Limb (tissue), 2 donors: ENCODE data around the gene PPP3CA.
A peak's percentile ranks its signal among the peaks of the same experiment; 100 is the strongest.

ENCODE experiments used
- DNase-seq, 2 donors: peaks; one replicate each; pipeline ENCODE4 v3.0.0-alpha.2; 2016; ENCODE audit errors: extremely low spot score in 2 of 2

The PPP3CA gene

DNA sequence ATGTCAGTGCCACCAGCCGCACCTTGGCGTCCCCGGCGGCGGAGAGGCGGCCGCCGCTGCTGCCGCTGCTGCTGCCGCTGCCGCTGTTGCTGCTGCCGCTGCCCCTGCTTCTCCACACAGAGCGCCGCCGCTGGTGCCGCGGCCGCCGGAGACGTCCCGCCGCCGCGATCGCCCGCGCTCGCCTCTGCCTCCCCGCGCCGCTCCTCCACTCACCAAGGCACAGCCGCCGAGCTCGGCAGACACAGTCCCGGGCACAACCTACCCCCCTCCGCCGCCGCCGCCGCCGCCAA lies at the start of gene PPP3CA:
PPP3CA (minus strand) TSS at position 260 of the 290 bp plus-strand sequence.
- no peak for DNase-seq

DNA sequence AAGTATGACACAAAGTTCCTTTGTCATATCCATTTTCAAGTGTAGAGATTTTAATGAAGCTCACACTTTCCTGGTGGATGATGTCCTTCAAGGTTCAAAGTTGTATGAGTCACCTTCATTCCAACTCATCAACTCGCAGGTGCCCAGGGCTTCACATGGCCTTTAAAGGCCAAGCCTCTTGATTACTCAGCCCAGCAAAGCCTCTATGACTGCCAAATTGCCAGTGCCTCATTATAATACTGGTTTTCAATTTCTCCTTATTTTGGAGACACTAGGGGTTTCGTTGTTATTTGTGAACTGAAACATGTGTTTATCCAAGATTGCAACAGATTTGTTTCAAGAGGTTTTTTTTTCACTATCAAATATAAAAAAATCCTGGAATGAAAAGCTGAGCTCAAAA lies 45.9 kb upstream of the PPP3CA start:
- no peak for DNase-seq

DNA sequence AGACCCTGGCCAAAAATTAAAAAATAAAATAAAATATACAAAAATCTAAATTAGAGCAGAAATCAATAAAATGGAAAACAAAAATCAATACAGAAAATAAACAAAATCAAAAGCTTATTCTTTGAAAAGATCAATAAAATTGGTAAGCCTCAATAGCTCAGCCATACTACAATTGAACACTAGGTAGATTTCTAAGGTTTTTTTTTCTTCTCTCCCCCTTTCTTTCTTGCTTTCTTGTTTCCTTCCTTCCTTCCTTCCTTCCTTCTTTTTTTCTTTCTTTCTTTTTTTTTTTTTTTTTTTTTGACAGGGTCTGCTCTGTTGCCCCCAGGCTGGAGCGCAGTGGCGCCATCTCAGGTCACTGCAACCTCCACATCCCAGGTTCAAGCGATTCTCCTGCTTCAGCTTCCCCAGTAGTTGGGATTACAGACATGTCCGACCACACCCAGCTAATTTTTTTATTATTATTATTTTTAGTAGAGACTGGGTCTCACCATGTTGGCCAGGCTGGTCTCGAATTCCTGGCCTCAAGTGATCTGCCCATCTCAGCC lies 23.4 kb upstream of the PPP3CA start:
- no peak for DNase-seq

- DNase-seq = no peak
Observed at GRCh38 chr4:101367201-101367600, 19.9 kb upstream of the PPP3CA start.

DNA sequence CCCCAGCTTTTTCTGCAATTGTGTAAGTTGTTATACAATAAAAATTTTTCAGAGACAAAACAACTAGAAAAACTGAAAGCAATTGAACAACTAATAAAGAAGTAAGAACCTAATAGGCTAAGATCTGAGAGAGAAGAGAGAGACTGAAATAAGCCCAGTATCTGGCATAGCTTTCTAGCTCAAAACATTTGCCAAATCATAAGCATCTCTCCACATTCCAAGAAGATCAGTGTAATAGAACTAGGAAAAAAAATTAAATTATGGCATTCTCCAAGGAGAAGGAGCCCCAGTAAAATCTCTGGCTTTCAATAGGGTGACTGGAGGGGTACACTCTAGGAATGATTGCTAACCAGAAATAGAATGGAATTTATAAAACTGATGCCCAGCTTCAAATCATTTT lies 19.0 kb upstream of the PPP3CA start:
- no peak for DNase-seq

GRCh38 chr4:101357751-101358150 lies 10.4 kb upstream of the PPP3CA start:
- no peak for DNase-seq

GRCh38 chr4:101356928-101357327 lies 9.6 kb upstream of the PPP3CA start:
- no peak for DNase-seq

- no peak for DNase-seq
Observed at GRCh38 chr4:101355767-101356702, 8.7 kb upstream of the PPP3CA start.

DNA sequence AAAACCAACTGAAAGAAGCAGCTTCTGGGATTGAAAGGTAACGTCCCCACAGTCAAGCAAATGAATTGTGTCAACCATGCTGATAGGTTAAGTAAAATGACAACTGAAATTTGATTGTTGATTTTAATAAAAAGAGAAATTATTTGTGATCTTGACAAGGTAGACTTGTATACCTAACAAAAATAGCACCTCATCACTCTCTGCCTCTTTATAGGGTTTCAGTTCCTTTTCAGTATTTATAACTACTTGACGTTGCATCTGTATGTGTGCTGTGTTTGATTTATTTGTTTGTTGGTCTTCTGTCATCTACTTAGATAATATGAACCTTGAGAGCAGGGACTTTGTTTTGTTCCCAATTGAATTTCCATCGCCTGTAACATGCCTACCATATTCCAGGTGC lies 7.9 kb upstream of the PPP3CA start:
- no peak for DNase-seq

- no peak for DNase-seq
Observed at GRCh38 chr4:101349801-101350064, 2.4 kb upstream of the PPP3CA start.

- DNase-seq = peak in 1 of 2 donors; percentile 50
Observed at GRCh38 chr4:101348995-101349800, 1.9 kb upstream of the PPP3CA start.

- no peak for DNase-seq
Observed at GRCh38 chr4:101348367-101348827, 1.1 kb upstream of the PPP3CA start.

DNA sequence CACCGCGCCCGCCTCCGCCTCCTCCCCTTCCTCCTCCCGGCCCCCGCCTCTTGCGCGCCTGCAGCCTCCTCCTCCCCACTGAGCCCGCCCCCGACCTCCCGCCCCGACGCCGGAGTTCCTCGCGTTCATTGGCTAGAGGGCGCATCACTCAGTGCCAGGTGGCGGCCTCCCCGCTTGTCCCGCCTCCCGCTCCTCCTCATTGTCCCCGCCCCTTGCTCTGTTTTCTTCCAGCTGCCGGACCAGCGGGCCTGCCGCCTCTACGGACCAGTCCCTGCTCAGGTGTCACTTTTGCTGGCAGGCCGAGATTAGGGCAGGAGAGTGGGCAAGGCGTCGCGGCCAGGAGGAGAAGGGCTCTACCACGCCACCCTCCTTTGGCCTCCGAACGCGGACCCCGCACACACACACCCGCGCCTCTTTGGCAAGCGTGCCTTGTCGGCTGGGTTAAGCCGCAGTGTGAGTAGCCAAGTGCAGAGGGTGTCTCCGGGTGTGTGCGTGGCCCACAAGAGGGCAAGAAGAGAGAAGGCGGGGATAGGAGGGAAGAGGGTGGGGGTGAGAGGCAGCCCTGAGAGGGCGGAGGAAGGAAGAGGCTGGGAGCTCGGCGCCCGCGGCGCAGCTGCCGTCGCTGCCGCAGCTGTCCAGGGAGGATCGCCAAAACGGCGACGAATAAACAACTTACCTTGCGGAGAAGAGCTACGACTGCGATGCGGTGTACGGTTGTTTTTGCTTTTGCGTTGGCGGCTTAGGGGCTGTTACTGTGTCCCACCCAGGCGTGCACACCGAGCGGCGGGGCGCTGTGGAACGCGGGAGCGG lies 436 bp upstream of the PPP3CA start:
- DNase-seq = peak; percentile 97 to 100

- peak; percentile 51 to 83 for DNase-seq
Observed at GRCh38 chr4:101346351-101347266, 717 bp downstream of the PPP3CA start.

DNA sequence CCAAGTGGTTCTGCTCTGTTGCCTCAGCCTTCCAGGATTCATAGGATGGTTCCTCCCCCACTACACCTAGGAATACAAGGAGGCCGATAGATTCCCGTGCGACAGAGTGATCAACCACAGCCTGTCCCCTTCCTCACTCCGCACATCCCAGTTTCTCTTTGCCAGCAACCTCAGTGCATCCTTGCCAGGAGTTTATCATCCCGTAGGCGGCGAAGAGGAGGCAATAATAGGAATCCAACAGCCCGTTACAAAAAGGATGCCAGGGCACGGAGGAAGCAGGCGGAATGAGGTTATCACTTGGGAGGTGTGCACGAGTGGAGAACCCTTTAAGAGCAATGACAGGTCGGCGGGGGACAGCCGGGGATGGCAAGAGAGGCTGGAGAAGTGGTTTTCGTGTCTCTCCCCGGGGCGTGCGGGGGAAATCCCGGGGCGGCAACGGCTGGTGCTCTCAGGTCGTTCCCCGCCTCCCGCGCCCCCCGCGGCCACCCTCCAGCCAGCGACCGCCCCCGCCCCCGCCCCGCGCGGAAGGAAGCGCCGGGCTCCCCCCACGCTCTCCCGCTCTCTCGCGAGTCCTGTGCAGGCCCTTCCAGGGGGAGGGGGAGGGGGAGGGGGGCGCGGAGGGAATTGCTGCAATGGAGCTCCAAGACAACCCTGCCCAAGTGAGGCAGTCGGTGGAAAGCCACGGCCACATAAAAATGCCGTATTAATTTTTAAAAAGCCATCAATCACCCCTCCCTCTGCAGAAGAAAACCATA lies 1.6 kb downstream of the PPP3CA start:
- peak; percentile 66 to 91 for DNase-seq

GRCh38 chr4:101345271-101345595 lies 2.1 kb downstream of the PPP3CA start:
- DNase-seq = no peak

- DNase-seq = no peak
Observed at GRCh38 chr4:101339332-101339731, 8.0 kb downstream of the PPP3CA start.

GRCh38 chr4:101337688-101338087 lies 9.6 kb downstream of the PPP3CA start:
- DNase-seq = no peak

DNA sequence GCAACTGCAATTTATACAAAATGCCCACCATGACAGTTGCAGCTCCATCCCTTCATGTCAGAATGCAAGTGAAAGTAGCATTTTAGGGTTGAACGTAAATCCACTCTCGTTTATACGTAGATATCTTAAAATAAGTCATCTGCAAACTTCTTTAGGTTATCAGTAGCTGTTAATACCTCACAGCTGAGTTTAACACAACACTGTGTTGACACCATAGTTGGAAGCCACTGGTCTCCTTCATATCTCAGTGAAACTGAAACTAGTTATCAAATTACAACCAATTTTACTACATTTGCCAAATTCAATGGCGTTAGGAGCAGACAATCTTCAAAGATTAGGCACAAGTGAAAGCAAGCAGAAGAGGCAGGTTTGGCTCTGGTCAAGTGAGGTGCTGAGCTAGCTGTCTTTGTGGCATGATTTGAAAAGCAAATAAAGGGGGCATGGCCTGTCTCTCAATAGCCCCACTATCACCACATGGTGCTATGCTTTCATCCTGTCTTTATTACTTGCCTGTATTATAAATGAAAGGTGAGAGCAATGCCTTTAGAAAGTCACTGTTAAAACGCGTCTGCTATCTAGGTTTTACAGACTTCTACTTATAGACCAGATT lies 12.3 kb downstream of the PPP3CA start:
- no peak for DNase-seq

DNA sequence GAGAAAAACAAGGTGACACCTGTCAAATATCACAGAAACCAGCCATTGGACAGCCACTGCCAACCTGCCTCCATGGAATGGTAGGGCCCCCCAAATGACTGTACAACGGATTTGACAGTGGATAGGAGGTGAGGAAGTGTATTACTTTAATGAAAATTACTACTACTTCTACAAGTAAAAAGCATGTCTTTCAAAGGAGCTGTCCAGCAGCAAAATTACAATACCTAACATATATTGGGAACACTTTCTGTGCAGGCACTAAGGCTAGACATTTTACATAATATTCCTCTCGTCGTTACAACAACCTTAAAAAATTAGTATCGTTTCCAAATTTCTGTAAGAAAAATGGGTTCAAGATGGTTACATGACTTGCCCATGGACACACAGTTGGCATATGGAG lies 14.9 kb downstream of the PPP3CA start:
- no peak for DNase-seq
